Stomach (tissue), 4 donors: ENCODE results near the gene DLG5.

Experiments
- CTCF ChIP-seq, 7 experiments: fragments of 450-650 bp in 4 of 7; fragments of 200-600 bp in 3 of 7; sonication (generic) in 3 of 7; IDR thresholded peaks; one replicate each; pipeline ENCODE4 v1.5.1; 2016 to 2019; ENCODE audit warnings: antibody characterized with exemption in 7 of 7, control low read depth in 2 of 7, mild to moderate bottlenecking in 1 of 7
- POLR2A ChIP-seq, 4 donors: fragments of 450-650 bp; IDR thresholded peaks; one replicate each; pipeline ENCODE4 v1.6.1; 2016; ENCODE audit warnings: antibody characterized with exemption in 4 of 4, control low read depth in 2 of 4, mild to moderate bottlenecking in 1 of 4, moderate library complexity in 1 of 4

- TF ChIP-seq POLR2A (IDR thresholded peaks at IDR 0.05) (no peak), CTCF (IDR thresholded peaks at IDR 0.05) (no peak)
Measured at GRCh38 chr10:77844177-77844576, 82.4 kb downstream of the DLG5 start.
